Amniotic epithelial cell (primary cell): ENCODE results near the gene SLC35B2.
A peak's percentile ranks its signal among the peaks of the same experiment; 100 is the strongest.

Source experiments
- DNase-seq: peaks from one replicate; pipeline ENCODE4 v3.0.0-alpha.2; 2010; ENCODE audit warnings: low read depth

SLC35B2 gene

GRCh38 chr6:44285552-44286284 is 28.4 kb upstream of the SLC35B2 start:
- peak; percentile 30 for DNase-seq

GRCh38 chr6:44284867-44285266 is 27.5 kb upstream of the SLC35B2 start:
- DNase-seq, result no peak

GRCh38 chr6:44284121-44284520 is 26.8 kb upstream of the SLC35B2 start:
- no peak for DNase-seq

GRCh38 chr6:44278774-44279697 is 21.7 kb upstream of the SLC35B2 start:
- no peak for DNase-seq

DNA sequence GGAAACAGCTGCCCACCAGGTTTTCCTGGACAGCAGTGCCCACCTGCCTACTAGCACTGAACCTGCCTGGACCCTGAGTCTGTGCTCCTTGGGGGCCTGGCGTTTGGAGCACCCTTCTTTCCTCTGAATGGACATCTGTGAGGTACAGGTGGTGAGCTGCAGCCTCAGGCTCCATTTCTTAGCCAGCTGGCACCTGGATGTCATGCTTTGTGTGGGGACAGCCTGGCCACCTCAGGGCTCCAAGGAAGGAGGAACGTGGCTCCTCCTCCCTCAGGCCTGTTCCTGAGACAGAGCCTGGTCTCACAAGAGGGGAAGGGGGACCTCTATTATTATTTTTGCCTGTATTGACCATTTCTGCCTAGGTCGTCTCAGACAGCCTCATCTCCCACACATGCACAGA is 21.0 kb upstream of the SLC35B2 start:
- DNase-seq, result no peak

GRCh38 chr6:44277763-44278162 is 20.4 kb upstream of the SLC35B2 start:
- DNase-seq, result no peak

DNA sequence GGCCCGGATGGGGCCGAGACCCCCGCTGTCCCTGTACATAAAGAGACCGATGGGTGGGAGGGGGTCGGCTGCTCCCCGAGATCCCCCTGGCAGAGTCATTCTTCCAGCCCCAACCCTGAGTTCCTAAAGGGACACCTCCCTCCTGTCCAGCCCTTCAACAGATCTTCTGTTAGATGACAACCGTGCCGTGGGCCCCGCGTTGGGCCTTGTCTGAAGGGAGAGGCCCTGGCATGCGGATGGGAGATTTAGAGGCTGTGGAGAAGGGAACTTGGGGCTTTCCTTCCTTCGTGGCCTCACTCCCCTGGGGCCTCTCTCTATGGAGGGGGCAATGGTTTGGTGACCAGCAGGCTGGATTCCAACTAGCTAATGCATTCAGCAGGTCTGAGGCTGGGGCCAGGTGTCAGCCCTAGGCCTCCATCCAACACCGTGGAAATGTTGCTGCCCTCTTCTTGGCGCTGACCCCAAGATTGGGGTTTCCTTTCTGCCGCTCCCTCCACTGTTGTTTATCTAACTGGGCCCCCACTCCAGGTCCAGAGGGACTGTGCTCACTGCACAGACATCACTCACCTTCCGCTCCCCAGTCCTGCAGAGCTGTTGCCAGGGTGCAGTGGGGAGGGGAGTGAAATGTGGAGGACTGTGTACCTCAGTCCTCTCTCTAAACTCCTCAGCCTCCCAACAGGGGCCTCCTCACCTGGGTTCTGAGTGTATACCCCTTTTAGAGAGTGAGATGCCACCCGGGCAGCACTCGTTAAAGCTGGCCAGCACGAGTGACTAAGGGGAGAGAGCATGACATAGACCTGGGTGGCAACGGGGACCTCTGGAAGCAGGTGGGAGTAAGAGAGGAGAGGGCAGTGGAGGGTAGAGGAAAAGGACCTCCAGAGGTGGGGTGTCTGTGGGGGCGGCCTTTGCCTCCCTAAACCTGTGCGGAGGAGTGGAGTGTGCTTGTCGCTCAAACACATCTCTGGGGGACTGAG is 19.6 kb upstream of the SLC35B2 start:
- DNase-seq, result no peak

DNA sequence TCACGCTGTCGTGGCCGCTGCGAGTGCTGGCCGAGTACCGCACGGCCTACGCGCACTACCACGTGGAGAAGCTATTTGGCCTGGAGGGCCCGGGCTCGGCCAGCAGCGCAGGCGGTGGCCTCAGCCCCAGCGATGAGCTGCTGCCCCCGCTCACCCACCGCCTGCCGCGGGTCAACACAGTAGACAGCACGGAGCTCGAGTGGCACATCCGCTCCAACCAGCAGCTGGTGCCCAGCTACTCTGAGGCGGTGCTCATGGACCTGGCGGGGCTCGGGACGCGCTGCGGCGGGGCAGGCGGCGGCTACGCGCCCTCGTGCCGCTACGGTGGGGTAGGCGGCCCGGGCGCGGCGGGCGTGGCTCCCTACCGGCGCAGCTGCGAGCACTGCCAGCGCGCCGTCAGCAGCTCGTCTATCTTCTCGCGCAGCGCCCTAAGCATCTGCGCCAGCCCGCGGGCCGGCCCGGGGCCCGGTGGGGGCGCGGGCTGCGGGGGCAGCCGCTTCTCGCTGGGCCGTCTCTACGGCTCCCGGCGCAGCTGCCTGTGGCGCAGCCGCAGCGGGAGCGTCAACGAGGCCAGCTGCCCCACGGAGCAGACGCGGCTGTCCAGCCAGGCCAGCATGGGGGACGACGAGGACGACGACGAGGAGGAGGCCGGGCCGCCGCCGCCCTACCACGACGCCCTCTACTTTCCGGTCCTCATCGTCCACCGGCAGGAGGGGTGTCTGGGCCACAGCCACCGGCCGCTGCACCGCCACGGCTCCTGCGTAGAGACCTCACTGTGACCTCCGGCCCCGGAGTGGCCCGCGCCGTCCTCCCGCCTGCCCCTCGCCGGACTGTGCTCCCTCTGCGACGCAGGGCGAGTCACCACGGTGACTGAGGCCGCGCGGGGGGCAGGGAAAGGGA is 18.7 kb upstream of the SLC35B2 start:
- DNase-seq, result no peak

DNA sequence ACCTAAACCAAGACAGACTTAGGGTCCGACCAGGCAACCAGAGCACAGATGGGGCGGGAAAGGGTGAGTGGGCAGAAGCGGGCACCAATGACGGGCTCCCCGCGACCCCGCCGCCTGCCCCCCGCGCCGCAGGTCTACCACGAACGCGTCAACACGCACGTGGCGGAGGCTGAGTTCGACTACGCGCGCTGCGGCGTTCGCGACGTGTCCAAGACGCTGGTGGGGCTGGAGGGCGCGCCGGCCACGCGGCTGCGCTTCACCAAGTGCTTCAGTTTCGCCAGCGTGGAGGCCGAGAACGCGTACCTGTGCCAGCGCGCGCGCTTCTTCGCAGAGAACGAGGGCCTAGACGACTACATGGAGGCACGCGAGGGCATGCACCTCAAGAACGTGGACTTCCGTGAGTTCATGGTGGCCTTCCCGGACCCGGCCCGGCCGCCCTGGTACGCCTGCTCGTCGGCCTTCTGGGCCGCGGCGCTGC is 18.0 kb upstream of the SLC35B2 start:
- DNase-seq, result no peak

DNA sequence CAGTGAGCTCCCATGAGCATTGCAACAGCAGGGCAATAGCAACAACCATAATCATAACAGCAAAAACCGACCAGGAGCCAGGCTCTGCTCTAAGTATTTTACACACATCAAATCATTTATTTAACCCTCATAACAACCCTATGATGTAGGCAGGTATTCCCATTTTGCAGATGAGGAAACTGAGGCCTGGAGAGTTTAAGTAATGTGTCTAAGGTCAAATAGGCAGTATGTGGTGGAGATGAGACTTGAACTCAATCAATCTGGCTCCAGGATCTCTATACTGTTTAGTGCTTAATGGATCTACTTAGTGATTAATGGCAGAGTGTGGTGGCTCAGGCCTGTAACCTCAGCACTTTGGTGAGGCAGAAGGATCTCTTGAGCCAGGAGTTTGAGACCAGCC is 16.3 kb upstream of the SLC35B2 start:
- no peak for DNase-seq

- no peak for DNase-seq
These were observed 15.8 kb upstream of the SLC35B2 start for GRCh38 chr6:44272999-44273566.

DNA sequence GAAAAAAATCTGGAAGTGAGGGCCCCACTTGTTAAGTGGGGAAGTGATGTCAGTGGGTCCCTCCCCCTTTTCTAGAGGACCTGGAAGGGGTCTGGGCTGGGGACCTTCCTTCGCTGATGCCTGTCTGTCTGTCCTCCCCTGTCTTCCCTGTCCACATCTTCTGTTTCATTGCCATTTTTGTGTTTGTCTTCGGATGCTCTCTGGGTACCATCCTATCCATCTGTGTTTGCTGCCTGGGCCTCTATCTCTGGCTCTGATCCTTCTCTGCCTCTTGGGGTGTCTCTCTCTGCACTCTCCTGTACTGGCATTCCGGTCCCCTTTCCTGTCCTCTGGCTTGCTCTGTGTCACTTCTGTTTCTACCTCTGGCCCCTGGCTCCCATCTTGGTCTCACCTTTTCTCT is 15.2 kb upstream of the SLC35B2 start:
- DNase-seq, result no peak

GRCh38 chr6:44271914-44272313 is 14.6 kb upstream of the SLC35B2 start:
- DNase-seq, result no peak

DNA sequence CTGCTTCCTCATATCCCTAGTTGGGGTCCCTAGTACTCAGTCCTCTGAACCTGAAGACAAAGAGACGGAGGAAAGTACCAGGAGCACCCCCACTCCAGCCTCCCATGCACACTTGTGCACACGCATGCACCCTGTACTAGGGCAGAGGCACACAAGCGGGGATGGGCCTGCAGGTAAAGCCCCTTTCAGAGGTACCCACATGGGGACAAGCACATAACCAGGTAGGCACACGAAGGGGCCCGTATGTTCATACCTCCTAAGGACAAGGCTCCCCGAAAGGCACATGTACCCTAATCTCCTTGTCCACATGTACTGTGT is 14.0 kb upstream of the SLC35B2 start:
- DNase-seq, result no peak

GRCh38 chr6:44270526-44271405 is 13.4 kb upstream of the SLC35B2 start:
- no peak for DNase-seq

GRCh38 chr6:44269921-44270525 is 12.7 kb upstream of the SLC35B2 start, which contains the start of gene TMEM151B:
TSS of gene TMEM151B (plus strand) at chr6:44270450. CDS start at chr6:44270743, 293 bp downstream.
- no peak for DNase-seq

DNA sequence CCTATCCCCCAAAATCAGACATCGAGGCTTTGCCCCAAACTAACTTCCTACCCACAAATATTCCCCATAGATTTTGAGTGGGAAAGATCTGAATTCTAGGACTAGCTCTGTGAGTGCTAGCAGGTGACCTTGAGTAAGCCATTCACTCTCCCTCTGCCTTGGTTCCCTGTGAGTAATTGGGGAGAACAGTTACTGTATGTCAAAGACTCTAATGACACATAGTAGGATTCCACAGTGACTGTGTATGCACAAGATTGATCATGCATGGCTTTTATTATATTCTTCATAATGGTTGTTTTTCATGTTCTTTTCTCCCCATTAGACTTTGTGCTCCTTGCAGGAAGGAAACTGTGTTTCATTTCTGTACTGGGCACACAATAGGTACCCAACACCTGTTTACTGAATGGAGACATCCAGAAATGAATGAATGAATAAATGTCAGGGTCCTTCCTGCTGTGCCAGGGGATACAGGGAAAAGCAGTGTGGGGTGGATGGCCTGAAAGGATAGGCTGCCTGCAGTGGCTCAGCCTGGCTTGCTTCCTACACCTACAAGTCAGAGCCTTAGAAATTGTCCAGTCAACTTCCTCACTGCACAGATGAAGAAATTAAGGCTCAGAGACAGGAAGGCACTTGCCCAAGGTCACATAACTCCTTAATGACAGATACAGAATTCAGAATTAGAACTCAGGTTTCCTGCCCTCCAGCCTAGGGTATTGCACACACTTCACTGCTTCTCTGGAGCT is 12.0 kb upstream of the SLC35B2 start:
- DNase-seq, result no peak

GRCh38 chr6:44268095-44268628 is 10.8 kb upstream of the SLC35B2 start:
- no peak for DNase-seq
